GM21526 (cell line): Measurements from ENCODE around the gene THUMPD1.
A peak's percentile ranks its signal among the peaks of the same experiment; 100 is the strongest.
"Not testable (repeated sequence)": the region's sequence is repeated elsewhere in the genome, so short reads cannot be mapped to it uniquely, and the experiment has no call there.

ENCODE experiments used
- ATAC-seq: cut with Tn5 transposase; IDR thresholded peaks from one replicate; pipeline ENCODE4 v1.9.1; 2021; ENCODE audit warnings: moderate library complexity; ENCODE audit not compliant: unreplicated experiment, low FRiP score

Gene THUMPD1, protein sequence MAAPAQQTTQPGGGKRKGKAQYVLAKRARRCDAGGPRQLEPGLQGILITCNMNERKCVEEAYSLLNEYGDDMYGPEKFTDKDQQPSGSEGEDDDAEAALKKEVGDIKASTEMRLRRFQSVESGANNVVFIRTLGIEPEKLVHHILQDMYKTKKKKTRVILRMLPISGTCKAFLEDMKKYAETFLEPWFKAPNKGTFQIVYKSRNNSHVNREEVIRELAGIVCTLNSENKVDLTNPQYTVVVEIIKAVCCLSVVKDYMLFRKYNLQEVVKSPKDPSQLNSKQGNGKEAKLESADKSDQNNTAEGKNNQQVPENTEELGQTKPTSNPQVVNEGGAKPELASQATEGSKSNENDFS

DNA sequence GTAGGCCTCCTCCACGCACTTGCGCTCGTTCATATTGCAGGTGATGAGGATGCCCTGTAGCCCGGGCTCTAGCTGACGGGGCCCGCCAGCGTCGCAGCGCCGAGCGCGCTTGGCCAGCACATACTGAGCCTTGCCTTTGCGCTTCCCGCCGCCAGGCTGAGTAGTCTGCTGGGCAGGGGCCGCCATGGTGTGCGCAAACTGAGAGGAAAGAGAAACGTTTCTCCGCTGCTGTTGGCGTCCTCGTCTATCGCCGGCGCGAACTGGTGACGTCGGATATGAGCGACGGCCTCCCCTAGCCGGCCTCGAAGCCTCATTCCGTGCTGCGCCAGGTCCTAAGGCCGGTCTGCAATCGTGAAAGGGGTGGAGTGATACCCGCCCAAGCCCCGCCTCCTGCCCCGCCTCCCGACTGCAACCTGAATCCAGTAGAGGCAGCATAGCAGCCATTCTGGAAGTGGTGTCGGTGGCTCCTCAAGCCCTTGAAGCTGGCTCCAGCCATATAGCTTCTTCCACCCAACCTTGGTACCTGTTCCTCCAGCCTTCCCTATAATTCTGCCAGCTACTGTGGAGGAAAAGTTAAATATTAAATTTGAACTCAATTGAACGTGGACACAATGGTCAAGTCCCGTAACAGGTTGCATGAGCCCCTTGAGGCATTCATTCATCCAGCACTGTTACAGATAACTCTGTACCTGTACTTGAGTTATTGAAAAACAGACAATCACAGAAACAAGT, at the start of gene THUMPD1:
Gene THUMPD1, minus strand, starts transcription at position 265 of the 732 bp plus-strand sequence. Its CDS starts 79 bp downstream, at position 186.
- ATAC-seq = peak; percentile 76

DNA sequence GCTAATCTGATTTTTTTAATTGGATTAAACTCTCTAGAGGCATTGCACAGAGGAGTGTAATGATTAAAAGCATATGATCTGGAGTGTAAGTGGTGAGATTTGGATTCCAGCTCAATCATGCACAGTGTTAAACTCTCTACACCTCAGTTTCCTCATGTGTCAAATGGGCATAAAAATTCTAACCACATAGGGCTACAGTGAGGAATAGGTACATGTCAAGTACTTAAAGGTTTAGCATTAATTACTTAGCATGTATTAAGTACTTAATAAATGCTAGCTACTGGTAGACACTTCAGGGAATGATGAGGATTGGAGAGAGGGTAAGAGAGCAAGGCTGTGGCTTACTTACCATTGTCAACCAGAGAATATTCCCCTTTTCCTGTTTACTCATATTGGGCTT, 47.5 kb upstream of the THUMPD1 start:
- ATAC-seq = no peak

DNA sequence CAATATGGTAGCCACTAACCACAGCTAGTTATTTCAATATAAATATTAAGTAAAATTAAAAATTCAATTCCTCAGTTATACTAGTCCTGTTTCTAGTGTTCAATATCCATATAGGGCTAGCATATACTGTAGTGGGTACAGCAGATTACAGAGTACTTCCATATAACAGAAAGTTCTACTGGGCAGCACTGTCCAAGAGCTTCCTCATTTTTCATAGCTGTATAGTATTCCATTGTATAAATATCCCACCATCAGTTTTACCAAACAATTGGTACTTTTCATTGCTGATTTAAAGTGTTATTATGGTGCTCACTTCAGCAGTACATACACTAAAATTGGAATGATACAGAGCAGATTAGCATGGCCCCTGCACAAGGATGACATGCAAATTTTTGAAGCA, 42.6 kb upstream of the THUMPD1 start:
- ATAC-seq = no peak

DNA sequence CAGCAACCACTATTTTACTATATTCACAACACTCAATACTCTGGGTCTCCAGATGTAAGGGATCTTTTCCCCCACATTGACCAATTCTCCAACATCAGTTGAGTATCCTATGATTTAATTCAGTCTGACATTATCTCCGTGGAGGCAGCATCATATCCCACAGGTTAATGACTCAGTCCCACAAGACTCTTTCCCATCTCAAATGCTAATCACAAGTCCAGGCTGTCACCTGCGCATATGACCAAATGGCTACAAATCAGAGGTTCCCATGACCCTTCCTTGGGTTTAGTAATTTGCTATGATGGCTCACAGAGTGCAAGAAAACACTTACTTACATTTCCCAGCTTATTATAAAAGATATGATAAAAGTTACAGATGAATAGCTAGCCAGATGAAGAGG, 40.9 kb upstream of the THUMPD1 start:
- ATAC-seq = no peak

DNA sequence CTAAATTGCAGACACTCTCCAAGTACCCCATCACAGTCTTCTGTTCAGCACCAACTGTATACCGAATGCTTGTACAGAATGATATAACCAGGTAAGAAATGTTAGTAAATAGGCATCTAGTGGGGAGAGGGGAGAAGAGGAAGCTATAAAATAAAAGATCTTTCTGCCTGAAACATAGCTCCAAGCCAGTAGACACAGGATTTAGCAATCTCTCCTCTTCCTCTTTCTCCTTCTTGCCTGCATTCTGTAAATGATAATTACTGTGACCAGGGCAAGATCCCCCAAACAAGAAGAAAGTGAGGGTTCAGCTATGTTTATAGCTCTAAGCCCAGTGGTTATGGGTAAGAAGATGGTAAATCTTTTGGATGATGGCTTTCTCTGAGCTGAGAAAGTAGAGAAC, 40.1 kb upstream of the THUMPD1 start:
- no peak for ATAC-seq

DNA sequence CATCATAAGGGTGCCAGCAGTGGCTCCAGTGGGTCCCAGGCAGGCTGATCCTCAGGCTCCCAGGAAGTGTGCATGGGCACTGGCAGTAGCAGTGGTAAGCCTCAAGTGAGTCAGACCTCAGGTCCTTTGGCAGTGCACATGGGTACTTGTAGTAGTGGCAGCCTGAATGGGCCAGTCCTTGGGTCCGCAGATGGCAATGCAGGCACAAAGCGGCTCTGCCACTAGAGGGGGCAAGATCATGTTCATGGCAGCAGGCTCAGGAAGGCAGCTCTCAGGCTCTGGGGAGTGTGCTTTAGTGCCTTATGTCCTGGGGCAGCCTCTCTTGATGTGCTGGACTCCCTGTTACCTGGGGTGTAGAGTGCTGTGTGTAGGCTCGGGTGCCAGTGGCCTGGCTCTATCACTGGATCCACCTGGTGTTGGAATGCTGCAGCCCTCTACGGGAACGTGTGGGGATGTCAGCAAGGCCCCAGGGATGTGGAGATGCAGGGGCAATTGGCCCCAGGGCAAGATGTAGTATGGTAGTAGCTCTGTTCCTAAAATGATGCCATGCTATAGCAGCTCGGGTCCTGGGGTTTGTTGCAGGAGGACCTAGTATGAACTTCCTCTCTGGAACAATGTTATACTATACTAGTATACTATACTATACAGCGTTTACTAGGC, 33.2 kb upstream of the THUMPD1 start:
- no peak for ATAC-seq

DNA sequence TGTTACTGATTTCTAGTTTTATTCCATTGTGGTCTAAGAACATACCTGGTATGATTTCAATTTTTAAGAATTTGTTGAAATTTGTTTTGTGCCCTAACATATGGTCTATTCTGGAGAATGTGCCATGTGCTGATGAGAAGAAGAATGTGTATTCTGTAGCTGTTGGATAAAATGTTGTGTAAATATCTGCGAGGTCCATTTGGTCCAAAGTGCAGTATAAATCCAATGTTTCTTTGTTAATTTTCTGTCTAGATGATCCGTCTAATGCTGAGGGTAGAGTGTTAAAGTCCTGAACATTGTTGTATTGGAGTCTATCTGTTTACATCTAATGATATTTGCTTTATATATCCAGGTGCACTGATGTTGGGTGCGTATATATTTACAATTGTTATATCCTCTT, 32.1 kb upstream of the THUMPD1 start:
- ATAC-seq = no peak

DNA sequence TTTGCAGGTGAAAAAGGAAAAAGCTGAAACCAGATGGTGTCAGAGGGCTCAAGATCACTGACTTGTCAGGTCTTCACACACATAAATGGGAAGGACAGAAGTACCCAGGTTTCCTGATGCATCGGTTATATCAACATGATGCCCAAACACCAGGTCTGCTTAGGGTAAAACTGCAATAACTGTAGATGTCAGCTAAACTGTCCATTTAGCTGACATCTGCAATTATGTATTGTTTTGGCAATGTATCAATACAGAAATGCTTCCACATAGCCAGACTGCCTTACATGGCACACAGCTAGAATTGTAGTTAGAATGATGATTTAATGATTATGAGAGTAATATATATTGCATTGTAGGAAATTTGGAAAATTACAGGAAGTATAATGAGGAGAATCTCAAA, 27.2 kb upstream of the THUMPD1 start:
- ATAC-seq = no peak

DNA sequence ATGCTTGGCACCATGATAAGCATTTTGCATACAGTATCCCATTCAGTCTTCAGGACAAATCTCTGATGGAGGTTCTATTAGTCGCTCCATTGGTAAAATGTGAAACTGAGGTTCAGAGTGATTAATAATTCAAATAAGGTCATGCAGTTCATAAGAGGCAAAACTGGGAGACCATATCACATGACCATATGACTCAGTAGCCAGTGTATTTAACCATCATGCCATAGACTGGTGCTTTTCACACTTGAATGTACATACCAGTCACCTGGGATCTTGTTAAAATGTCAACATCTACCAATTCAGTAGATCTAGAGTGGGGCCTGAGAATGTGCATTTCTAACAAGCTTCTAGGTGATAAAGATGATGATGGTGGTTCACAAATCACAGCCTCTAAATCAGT, 26.5 kb upstream of the THUMPD1 start:
- no peak for ATAC-seq

DNA sequence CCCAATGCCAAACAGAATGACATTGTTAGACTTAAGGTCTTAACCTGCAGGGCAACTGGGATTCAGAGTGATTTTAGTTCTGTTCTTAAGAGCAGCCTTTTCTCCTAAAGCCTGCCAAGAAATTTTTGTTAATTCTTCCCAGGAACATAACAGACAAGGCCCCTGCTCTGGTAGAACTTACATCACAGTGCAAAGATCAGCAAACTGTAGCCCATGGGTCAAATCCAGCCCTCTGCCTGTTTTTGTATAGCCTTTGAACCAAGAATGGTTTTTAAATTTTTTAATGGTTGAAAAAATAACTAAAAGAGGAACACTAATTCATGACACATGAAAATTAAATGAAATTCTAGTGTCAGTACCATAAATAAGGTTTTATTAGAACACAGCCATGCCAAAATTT, 26.0 kb upstream of the THUMPD1 start:
- ATAC-seq = no peak

DNA sequence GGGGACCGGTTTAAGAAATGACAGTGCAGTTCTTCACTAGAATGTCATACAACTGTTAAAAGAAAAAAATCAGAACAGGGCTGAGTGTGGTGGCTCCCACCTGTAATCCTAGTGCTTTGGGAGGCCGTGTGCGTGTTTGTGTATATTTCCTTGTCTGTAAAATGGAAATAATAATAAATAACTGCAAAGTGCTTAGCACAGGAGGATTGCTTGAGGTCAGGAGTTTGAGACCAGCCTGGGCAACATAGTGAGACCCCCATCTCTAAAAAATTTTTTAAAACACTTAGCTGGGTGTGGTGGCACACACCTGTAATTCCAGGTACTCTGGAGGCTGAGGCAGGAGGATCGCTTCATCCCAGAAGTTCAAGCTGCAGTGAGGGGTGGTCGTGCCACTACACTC, 24.7 kb upstream of the THUMPD1 start:
- ATAC-seq = no peak

DNA sequence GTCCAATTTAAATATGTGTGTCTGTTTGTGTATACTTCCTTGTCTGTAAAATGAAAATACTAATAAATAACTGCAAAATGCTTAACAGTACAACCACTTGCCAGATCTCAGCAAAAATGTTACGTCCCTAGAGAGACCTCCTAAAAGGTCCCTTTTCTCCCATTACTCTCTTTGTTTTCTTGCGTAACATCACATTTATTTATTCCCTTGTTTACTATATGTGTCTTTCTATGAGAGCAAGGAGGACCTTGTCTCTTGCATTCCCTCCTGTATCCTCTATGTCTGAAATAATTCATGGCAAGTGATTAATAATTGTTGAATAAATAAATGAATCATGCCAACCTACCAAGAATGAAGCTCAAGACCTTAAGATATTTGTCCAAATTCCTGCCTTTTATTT, 24.1 kb upstream of the THUMPD1 start:
- ATAC-seq = no peak

DNA sequence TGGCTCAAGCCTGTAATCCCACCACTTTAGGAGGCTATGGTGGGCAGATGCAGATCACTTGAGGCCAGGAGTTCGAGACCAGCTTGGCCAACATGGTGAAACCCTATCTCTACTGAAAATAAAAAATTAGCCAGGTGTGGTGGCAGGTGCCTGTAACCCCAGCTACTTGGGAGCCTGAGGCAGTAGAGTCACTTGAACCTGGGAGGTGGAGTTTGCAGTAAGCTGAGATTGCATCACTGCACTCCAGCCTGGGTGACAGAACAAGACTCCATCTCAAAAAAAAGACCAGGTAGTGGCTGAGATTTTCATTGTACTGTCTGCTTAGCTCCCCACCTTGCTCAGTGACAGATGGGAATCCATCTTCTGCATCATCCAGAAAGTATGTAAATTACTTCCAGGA, 22.8 kb upstream of the THUMPD1 start:
- not testable (repeated sequence) for ATAC-seq

DNA sequence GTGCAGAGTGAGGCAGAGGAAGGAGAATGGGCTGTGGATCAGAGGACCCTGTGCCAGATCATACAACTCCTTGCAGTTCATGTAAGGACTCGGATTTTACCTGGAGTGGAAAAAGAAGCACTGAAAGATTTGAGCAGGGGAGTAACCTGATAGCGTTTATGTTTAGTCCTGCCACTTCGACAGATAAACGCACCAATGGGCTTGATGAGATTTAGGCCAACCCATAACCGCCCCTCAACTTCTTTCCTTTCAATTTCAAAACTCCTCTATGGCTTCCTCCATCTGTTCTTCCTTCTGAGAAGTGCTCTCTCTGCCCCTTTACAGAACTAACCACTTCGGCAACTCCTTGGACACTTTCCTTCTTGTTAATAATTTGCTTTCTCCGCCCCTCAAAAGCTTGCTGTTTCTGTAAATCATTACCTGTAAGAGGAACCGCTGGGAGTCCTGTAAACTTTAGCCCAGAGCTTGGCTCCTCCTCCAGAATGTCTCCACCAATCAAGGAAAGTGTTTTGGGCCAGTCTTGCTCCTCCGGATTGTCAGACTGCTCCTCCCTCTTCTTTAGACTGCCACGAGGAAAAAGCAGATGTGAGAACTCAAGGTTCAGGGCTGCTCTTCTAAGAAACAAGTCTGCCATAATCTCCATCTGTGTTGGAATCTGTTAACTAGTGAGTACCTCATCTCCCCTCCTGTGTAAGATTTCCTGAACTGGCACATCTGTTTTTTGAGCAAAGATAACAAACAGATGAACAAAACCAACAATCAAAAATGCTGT, 22.0 kb upstream of the THUMPD1 start, which contains the start of gene ACSM3:
Gene ACSM3, plus strand, starts transcription at position 554 of the 772 bp plus-strand sequence. CDS start 6,021 bp downstream, outside the sequence.
- ATAC-seq = peak; percentile 97

DNA sequence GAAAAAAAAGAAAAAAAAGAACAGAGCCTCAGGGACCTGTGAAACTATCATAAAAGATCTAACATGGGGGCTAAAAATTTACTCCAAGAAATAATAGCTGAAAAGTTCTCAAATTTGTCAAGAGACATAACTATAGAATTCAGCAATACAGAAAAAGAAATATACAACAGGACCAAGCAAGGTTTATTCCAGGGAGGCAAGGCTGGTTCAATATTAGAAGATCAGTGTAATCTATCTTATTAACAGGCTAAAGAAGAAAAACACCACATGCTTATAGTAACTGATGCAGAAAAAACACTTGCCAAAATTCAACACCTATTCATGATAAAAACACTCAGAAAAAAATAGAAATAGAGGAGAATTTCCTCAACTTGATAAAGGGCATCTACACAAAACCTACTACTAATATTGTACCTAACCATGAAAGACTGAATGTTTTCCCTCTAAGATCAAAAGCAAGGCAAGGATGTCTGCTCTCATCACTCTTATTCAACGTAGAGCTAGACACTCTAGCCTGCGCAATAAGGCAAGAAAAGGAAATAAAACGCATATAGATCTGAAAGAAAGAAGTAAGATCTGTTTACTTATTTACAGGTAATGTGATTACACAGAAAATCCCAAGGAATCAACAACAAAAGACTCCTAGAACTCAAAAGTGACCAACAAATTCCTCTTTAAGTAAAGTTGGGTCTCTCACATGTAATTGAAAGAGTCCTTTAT, 20.9 kb upstream of the THUMPD1 start:
- ATAC-seq = no peak

DNA sequence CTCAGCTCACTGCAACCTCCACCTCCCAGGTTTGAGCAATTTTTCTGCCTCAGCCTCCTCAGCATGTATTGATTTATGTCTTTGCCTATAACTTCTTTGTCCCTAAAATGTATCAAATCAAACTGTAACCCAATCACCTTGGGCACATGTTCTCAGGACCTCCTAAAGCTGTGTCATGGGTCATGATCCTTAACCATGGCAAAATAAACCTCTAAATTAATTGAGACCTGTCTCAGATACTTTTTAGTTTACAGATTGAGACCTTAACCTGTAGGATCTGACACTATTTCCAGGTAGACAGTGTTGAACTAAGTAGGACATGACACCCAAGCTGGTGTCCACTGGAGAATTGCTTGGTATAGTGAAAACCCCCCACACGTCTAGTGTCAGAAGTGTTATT, 19.6 kb upstream of the THUMPD1 start:
- ATAC-seq = no peak

DNA sequence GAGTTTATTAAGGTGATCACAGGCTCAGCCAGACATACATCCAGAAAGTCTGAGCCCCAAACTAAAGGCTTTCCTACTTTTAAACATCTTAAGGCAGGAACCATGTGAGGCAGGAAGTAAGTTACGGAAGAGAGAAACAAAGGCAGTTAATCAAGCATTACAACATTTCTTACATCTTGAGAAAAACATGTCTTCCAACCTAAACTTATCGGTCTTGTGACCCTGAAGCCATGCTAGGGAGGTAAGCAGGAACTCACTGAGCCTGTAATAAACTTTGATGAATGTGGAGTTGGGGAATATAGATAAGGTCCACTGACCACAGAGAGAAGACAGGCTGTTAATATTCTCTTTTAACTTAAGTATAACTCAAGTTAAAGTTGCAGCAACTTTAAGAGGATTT, 18.7 kb upstream of the THUMPD1 start:
- no peak for ATAC-seq

DNA sequence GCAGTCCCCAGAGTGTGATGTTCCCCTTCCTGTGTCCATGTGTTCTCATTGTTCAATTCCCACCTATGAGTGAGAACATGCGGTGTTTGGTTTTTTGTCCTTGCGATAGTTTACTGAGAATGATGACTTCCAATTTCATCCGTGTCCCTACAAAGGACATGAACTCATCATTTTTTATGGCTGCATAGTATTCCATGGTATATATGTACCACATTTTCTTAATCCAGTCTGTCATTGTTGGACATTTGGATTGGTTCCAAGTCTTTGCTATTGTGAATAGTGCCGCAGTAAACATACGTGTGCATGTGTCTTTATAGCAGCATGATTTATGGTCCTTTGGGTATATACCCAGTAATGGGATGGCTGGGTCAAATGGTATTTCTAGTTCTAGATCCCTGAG, 14.2 kb upstream of the THUMPD1 start:
- not testable (repeated sequence) for ATAC-seq

DNA sequence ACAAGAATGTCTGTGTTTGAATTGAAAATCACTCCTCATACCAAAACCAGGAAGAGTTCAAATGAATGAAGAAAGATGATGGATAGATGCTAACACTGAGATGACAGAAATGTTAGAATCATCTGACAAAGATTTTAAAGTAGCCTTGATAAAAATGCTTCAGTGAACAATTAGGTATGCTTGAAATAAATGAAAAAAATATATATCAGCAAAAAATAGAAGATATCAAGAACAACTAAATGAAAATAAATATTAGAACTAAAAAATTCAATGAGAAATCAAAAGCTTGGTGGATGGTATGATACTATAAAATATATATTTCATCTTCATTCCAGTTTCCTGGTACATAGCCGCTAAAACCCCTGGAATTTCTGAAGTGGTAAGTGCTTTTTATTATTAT, 13.6 kb upstream of the THUMPD1 start:
- ATAC-seq = no peak

DNA sequence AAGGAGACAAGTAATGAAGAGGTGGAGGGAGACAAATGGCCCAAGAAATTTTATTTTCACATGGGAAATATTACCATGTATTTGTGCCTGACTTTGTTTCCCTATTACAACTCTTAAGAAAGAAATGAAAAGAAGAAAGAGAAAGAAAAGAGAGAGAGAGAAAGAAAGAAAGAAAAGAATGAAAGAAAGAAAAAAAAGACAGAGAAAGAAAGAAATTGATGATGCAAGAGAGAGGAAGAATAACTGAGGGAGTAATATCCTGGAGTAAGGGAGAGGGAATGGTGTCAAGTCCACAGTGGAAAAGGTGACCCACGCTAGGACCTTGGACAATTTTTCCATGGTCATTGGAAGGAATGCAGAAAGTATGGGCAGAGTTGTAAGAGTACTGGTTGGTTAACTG, 12.1 kb upstream of the THUMPD1 start:
- no peak for ATAC-seq
